Suprapubic skin (tissue), 3 donors: ENCODE measurements around the gene PLCB1.

ENCODE experiments used
- CTCF ChIP-seq, 2 donors: fragments of 200-600 bp in 1 of 2; fragments of 450-650 bp in 1 of 2; sonication (generic) in 1 of 2; IDR thresholded peaks; one replicate each; pipeline ENCODE4 v1.5.1; 2016 to 2019; ENCODE audit warnings: antibody characterized with exemption in 2 of 2, mild to moderate bottlenecking in 1 of 2, moderate library complexity in 1 of 2
- POLR2A ChIP-seq, 2 donors: fragments of 450-650 bp; IDR thresholded peaks; one replicate each; pipeline ENCODE4 v1.6.1; 2017; ENCODE audit warnings: antibody characterized with exemption in 2 of 2, mild to moderate bottlenecking in 2 of 2, moderate library complexity in 2 of 2

DNA sequence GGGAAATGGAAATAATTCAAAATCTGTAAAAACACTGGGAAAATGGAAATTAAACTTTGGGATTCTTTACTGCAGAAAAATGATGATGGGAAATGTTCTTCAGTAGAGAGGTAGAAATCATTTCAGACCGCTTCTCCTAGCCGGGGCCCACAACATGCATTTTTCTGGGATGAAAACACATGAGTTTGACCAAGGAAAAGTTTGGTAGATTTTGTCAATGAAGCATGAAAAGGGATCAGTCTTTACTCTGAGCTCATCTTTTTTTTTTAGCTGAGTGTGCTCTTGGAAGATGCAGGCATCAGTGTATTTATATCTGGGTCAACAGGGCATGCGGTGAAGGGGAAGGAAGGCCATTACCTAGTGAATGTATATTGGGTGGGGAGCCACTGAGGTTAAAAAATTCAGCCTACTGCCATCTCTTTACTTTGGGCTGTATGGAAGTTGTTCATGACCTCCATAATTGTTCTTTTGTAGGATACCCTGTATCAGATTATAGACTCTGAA is 36.8 kb downstream of the PLCB1 start:
- TF ChIP-seq CTCF (IDR thresholded peaks at IDR 0.05) (no peak), POLR2A (IDR thresholded peaks at IDR 0.05) (no peak)
